ENCODE measurements around the gene ZFAND3.

The ZFAND3 gene

DNA sequence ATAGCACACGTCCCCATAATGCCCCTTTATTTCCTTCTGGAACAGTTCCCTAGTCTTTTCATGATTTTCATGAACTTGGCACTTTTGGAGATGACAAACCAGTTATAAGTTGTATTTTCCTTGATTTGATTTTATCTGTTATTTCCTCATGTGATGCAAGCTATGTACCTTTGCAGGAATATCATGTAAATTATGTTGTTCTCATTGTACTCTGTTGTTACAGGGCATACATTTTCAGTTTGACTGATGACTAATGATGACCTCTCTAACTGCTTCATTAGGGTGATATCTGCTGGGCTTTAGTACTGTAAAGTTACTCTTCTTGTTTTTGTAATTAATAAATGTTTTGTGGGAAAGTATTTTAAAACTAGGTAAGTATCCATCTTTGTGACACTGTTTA is 147.3 kb downstream of the ZFAND3 start:
- Histone ChIP-seq H3K27ac (no peak overlapping the region), H3K4me3 (no peak overlapping the region)
- DNase-seq (ENCODE audit: low spot score): no peak
- TF ChIP-seq, protein P1, sequence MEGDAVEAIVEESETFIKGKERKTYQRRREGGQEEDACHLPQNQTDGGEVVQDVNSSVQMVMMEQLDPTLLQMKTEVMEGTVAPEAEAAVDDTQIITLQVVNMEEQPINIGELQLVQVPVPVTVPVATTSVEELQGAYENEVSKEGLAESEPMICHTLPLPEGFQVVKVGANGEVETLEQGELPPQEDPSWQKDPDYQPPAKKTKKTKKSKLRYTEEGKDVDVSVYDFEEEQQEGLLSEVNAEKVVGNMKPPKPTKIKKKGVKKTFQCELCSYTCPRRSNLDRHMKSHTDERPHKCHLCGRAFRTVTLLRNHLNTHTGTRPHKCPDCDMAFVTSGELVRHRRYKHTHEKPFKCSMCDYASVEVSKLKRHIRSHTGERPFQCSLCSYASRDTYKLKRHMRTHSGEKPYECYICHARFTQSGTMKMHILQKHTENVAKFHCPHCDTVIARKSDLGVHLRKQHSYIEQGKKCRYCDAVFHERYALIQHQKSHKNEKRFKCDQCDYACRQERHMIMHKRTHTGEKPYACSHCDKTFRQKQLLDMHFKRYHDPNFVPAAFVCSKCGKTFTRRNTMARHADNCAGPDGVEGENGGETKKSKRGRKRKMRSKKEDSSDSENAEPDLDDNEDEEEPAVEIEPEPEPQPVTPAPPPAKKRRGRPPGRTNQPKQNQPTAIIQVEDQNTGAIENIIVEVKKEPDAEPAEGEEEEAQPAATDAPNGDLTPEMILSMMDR (IDR thresholded peaks at IDR 0.05): no peak

DNA sequence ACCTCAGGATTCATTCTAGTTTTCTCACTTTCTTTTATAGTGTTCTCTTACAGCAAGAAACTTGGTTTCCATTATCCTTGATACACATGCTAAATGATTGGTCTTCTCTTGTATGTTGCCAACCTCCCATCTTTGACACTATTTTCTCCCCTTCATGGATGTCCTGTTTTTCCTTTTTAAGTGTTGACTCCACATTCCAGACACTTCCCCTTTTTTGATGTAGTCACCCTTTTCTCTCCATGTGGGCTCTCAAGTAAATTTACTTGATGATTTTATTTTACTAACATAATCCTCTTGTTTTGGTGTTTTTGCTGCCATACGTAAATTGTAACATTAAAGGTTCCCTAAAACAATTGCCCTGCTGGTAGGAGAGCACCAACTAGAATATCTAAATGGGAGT is 148.1 kb downstream of the ZFAND3 start:
- no peak for DNase-seq (ENCODE audit: low spot score)
- TF ChIP-seq, protein P1 (IDR thresholded peaks at IDR 0.05): no peak
- Histone ChIP-seq H3K4me3 (no peak overlapping the region), H3K27ac (no peak overlapping the region)

DNA sequence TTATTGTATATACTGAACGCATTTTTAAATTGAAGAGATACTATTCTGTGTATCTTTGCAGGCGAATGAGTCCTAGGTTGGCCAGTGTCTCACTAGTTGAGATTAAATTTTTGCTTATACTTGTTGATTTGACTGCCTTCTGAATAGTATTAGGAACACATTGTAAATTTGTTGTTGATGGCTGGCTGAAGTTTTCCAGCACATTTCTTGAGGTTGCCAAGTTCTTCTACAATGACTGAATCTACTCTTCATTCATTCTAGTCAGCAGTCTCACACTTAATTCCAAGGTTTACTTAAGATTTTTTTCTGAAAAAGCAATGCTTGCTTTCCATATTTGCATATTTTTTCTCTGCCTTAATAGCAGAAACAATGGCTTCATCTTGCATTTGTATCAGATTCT is 151.7 kb downstream of the ZFAND3 start:
- TF ChIP-seq, protein P1 (IDR thresholded peaks at IDR 0.05): no peak

DNA sequence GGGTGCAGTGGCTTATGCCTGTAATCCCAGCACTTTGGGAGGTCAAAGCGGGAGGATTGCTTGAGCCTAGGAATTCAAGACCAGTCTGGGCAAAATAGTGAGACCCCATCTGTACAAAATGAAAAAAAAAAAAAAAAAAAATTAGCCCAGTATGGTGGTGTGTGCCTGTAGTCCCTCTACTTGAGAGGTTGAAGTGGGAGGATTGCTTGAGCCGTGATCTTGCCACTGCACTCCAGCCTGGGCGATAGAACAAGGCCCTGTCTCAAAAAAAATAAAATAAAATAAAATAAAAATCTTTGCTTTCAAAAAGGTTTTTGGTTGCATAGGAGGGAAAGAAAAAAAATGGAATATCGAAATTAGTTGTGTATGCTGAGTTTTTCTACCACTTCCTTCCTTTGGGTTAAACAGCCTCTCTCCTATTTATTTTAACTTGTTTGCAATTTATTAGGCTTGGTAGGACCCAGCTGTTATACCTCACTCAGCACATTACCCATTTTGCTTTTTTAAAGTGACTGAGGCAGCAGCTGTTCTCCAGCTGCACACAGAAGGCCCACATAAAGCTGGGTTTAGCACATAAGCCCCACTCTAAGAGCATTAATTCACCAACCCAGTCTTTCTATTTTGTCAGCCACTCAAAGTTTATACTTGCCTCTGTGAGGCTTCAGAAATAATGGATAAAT is 152.3 kb downstream of the ZFAND3 start:
- Histone ChIP-seq H3K4me3 (no peak overlapping the region), H3K27ac (no peak overlapping the region)
- no peak for DNase-seq (ENCODE audit: low spot score)
- TF ChIP-seq, protein P1 (IDR thresholded peaks at IDR 0.05): no peak

More for the DNA sequence above, 151.7 kb downstream of the ZFAND3 start:
- Histone ChIP-seq H3K4me3 (no peak overlapping the region), H3K27ac (no peak overlapping the region)
- no peak for DNase-seq (ENCODE audit: low spot score)

DNA sequence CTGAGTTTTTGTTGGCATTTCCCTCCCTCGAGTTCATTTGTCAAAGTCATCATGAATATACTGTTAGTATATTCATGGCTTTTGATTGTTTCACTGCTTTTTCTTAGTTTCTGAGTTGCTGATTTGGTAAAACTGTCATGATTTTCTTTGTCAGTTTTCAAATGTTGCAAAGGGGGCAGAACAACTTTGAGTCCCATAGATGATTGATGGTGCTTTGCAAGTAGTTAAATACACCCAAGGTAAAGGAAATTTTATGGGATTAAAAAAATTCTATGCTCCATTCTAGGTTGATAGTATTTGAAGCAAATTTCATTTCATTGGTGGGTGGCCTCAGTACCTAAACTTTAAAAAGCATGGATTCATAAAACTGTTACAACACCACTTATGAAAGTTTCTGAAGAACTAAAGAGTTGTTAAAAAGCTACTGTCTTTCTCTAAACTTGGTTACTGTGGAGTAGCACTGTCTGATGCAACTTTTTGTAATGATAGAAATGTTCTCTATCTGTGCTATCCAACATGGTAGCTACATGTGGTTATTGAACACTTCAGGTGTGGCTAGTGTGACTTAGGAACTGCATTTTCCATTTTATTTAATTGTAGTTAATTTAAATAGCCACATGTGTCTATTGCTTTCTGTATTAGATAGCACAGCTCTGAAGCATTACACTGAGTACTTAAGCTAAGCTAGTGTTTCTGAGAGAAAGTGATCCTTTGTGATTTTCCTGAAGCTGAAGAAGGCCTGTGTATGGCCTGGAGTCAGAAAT is 153.6 kb downstream of the ZFAND3 start:
- no peak overlapping the region for H3K27ac ChIP-seq
- DNase-seq (ENCODE audit: low spot score): no peak

DNA sequence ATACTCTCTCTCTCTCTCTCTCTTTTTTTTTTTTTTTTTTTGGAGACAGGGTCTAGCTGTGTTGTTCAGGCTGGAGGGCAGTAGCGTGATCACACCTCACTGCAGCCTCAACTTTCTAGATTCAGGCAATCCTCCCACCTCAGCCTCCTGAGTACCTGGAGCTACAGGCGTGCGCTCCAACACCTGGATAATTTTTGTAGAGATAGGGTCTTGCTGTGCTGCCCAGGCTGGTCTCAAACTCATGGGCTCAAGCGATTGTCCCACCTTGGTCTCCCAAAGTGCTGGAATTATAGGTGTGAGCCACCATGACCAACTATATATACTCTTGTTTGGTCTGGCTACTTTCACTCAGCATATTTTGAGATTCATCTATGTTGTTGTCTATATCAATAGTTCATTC is 154.9 kb downstream of the ZFAND3 start:
- Histone ChIP-seq H3K4me3 (no peak overlapping the region), H3K27ac (no peak overlapping the region)
- DNase-seq (ENCODE audit: low spot score): no peak
- TF ChIP-seq, protein P1 (IDR thresholded peaks at IDR 0.05): no peak

More for the DNA sequence above, 153.6 kb downstream of the ZFAND3 start:
- no peak overlapping the region for H3K4me3 ChIP-seq
- TF ChIP-seq, protein P1 (IDR thresholded peaks at IDR 0.05): no peak

DNA sequence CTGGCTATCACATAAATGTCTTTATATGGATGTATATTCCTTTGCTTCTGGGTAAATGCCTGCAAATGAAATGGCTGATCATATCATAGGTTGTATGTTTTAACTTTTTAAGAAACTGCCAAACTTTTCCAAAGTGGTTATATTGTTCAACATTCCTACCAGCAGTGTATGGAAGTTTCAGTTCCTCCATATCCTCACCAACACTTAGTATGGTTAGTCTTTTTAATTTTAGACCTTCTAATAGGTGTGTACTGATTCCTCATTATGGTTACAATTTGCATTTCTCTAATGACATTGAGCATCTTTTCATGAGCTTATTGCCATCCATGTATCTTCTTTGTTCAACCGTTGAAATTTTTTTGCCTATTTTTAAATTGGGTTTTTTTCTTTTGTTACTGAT is 155.4 kb downstream of the ZFAND3 start:
- TF ChIP-seq, protein P1 (IDR thresholded peaks at IDR 0.05): no peak
- H3K27ac ChIP-seq: no peak overlapping the region
- no peak overlapping the region for H3K4me3 ChIP-seq
- DNase-seq (ENCODE audit: low spot score): no peak
